Left cardiac atrium (tissue), 4 donors: ENCODE results near the gene WASF1. TPM values are rescaled to one million over a fixed set of nuclear protein-coding genes. Genes with fewer than 3 reads are reported as not detected.

Experiments
- ATAC-seq, 2 donors: fragments of 200-7000 bp; cut with Tn5 transposase; one replicate each; pipeline ENCODE4 v1.9.1; 2020; ENCODE audit warnings: mild to moderate bottlenecking in 2 of 2, moderate library complexity in 2 of 2
- DNase-seq: peaks from one replicate; pipeline ENCODE4 v3.0.0-alpha.2; 2020
- intact Hi-C, 2 donors: fragments of 100-400 bp; cut with DNase I; formaldehyde crosslinking; loops; one replicate each; pipeline versions ENCODE4 v1.14.1 to v1.15.1; 2022 to 2023
- total RNA-seq, 2 donors: library from RNA; stranded (reverse); fragmentation: NEBNext Ultra II Directional; extraction: Animal tissue kit (Norgen Biotek cat#: 25700); gene quantifications; one replicate each; pipeline ENCODE4 v1.2.1, GENCODE V29; 2021
- donor health status: DM: no; HTN: yes; CAD: no.
- donor health status: DM: no; HTN: yes; CAD: no; lungs with severe emphysema.
- donor health status: DM: yes; HTN: yes; CAD: no.
- donor health status: Dilated cardiomyopathy.

WASF1 gene
- total RNA-seq, 2 donors from 2014 or later, result 3.0 to 3.2 TPM

- DNase-seq (no peak), ATAC-seq (no peak)
- intact Hi-C loops, result no loop called here
Measured at GRCh38 chr6:110050440-110050813, 129.0 kb downstream of the WASF1 start.

Other genes with a start within 250 kb of the WASF1 start
- gene GPR6, start 201.4 kb downstream of the WASF1 start, total RNA-seq, result not detected
- 10 to 100 TPM; 13.9 to 15.8 TPM for gene CDC40, start 757 bp upstream of the WASF1 start, total RNA-seq
- gene METTL24, start 178.7 kb upstream of the WASF1 start, total RNA-seq, result 1 to 10 TPM; 1.7 to 2.1 TPM
- gene DDO, start 235.9 kb upstream of the WASF1 start, total RNA-seq, result 10 to 100 TPM in 1 of 2 donors, 1 to 10 TPM in 1; 7.9 to 12.9 TPM